ENCODE results near the gene MGLL.

The MGLL gene

GRCh38 chr3:127762077-127762786, 60.1 kb downstream of the MGLL start:
- no peak for TF ChIP-seq CTCF (IDR thresholded peaks at IDR 0.05; ENCODE audit: insufficient read depth, low read depth, low read length, missing control alignments)
- peak; percentile 87 for DNase-seq (ENCODE audit: low read depth)
- peak overlapping the region; percentile 58 for H3K4me3 ChIP-seq (ENCODE audit: low read depth, low read length)

DNA sequence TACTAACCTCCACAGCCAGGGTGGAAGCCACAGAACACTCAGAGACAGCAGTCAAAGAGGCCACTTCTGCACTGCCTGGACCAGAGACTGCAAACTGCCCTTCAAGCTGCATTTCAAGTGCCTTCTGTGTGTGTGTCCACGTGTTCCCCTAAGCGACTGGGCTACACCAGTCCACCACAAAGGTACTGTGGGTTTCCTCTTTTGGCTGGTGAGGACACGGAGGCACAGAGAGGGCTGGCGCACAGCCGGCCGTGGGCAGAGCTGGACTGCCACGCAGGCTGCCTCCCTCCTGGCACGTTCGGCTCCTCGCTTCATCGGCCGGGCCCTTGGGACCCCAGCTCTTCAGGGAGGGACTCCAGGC, 60.9 kb downstream of the MGLL start:
- peak overlapping the region; percentile 58 for H3K4me3 ChIP-seq (ENCODE audit: low read depth, low read length)
- TF ChIP-seq CTCF (IDR thresholded peaks at IDR 0.05; ENCODE audit: insufficient read depth, low read depth, low read length, missing control alignments): peak; percentile 37
- DNase-seq (ENCODE audit: low read depth): peak; percentile 78

GRCh38 chr3:127760791-127761440, 61.4 kb downstream of the MGLL start:
- TF ChIP-seq CTCF (IDR thresholded peaks at IDR 0.05; ENCODE audit: insufficient read depth, low read depth, low read length, missing control alignments): no peak
- peak overlapping the region; percentile 58 for H3K4me3 ChIP-seq (ENCODE audit: low read depth, low read length)
- no peak for DNase-seq (ENCODE audit: low read depth)

DNA sequence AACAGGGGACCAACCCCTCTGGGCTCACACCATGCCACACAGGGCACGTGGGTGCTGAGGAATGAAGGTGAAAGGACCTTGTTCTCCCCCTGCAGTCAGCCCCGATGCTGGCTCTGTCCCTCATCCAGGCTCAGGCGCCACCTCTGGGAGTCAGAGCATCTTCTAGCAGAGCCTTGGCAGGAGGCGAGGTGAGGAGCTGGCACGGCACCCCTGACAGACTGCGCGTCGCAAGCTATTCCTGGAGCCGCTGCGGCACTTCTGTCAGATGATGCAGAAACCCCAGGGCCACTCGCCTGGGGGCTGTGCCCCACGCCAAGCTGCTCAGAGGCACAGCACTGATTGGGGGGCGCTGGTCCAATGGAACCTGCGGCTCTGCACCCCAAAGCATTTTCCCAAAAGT, 62.0 kb downstream of the MGLL start:
- DNase-seq (ENCODE audit: low read depth): no peak
- no peak overlapping the region for H3K4me3 ChIP-seq (ENCODE audit: low read depth, low read length)
- no peak for TF ChIP-seq CTCF (IDR thresholded peaks at IDR 0.05; ENCODE audit: insufficient read depth, low read depth, low read length, missing control alignments)

- no peak for DNase-seq (ENCODE audit: low read depth)
- no peak for TF ChIP-seq CTCF (IDR thresholded peaks at IDR 0.05; ENCODE audit: insufficient read depth, low read depth, low read length, missing control alignments)
- no peak overlapping the region for H3K4me3 ChIP-seq (ENCODE audit: low read depth, low read length)
These were observed 62.5 kb downstream of the MGLL start for GRCh38 chr3:127759826-127760225.

DNA sequence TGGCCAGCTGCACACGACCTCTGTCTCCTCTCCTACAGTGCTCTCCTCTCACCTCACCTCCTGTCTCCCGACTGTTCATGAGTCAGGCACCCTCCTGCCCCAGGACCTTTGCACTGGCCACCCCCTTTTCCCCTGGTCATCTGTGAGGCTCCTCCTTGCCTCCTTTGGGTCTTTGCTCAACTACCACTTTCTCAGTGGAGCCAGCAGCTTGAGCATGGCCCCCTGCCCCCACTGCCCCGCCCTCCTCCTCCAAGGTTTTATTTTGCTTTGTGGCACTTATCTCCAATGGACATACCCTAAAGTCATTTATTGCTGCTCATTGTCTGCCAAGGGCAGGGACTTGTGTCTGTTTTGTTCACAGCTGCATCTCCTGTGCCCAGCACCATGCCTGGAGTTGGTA, 64.3 kb downstream of the MGLL start:
- no peak overlapping the region for H3K4me3 ChIP-seq (ENCODE audit: low read depth, low read length)
- no peak for DNase-seq (ENCODE audit: low read depth)
- no peak for TF ChIP-seq CTCF (IDR thresholded peaks at IDR 0.05; ENCODE audit: insufficient read depth, low read depth, low read length, missing control alignments)

GRCh38 chr3:127755305-127755681, 67.0 kb downstream of the MGLL start:
- H3K4me3 ChIP-seq (ENCODE audit: low read depth, low read length): peak overlapping the region; percentile 66
- no peak for TF ChIP-seq CTCF (IDR thresholded peaks at IDR 0.05; ENCODE audit: insufficient read depth, low read depth, low read length, missing control alignments)

More at GRCh38 chr3:127755305-127755681, 67.0 kb downstream of the MGLL start:
- DNase-seq (ENCODE audit: low read depth): peak; percentile 83
